GM21786 (cell line): Measurements from ENCODE around the gene POGZ.
"Not testable (repeated sequence)": the region's sequence is repeated elsewhere in the genome, so short reads cannot be mapped to it uniquely, and the experiment has no call there.

Experiments
- ATAC-seq: cut with Tn5 transposase; IDR thresholded peaks from one replicate; pipeline ENCODE4 v1.9.1; 2021; ENCODE audit not compliant: unreplicated experiment

Gene POGZ

DNA sequence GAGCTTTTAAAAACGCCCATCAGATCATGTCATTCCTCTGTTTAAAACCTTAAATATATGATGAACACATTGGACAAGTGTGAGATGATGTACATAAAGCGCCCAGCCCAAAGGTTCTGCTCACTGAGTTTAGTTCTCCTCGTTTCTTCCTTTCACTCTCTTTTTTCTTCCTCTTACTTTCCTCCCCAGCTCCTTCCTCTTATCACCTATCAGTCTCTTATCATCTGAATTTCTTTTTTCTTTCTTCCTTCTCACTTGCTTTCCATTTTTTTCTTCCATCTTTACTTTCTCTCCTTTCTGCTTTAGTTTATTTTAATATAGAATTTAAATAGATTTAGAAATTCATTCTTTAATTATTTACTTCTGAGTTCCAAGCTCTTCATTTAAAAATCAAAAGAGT, 17.8 kb upstream of the POGZ start:
- no peak for ATAC-seq

DNA sequence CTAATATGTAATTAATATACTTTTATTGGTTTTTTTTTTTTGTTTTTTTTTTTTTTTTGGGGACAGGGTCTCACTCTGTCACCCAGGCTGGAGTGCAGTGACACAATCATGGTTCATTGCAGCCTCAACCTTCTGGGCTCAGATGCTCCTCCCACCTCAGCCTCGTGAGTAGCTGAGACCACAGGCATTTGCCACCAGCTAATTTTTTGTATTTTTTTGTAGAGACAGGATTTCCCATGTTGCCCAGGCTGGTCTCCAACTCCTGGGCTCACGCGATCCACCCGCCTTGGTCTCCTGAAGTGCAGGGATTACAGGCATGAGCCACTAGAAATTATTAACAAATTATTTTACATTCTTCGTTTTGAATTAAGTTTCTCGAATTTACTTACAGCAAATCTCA, 16.8 kb upstream of the POGZ start:
- no peak for ATAC-seq

DNA sequence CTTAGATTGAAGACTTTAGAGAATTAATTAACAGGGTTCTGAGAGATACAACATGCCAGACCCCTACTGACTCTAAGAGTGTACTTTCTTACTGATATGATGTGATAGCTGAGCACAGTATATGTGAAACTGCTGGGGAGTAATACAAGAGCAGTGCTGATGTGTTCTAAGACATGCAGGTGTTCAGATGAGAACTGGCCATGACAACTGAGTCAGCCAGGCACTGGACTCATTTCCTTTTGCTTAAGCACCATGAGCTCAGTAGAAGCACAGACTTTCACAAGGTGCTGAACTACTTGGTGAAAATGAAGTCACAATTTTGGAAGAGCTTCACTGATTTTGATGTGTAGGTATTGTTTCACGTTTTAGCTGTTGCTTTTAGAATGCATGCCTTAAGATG, 15.9 kb upstream of the POGZ start:
- ATAC-seq, result peak; percentile 86

DNA sequence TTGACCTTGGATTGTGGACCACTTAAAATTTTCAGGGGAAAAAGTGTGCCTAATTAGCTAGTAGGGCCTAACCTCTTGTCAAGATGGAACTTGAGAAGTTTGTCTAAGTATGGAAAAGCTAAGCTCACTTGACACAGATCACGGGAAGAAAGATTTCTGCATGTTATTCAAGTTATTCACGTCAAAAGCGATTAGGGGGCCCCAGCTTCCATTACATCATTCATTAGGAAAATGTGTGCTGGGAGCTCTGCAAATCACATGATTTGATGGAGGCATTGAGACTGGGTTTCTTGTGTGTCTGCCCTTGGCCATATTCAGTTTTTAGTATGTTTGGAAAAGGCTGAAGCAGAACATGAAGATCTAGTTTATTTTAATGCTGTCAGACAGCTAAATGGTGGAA, 15.5 kb upstream of the POGZ start:
- no peak for ATAC-seq

DNA sequence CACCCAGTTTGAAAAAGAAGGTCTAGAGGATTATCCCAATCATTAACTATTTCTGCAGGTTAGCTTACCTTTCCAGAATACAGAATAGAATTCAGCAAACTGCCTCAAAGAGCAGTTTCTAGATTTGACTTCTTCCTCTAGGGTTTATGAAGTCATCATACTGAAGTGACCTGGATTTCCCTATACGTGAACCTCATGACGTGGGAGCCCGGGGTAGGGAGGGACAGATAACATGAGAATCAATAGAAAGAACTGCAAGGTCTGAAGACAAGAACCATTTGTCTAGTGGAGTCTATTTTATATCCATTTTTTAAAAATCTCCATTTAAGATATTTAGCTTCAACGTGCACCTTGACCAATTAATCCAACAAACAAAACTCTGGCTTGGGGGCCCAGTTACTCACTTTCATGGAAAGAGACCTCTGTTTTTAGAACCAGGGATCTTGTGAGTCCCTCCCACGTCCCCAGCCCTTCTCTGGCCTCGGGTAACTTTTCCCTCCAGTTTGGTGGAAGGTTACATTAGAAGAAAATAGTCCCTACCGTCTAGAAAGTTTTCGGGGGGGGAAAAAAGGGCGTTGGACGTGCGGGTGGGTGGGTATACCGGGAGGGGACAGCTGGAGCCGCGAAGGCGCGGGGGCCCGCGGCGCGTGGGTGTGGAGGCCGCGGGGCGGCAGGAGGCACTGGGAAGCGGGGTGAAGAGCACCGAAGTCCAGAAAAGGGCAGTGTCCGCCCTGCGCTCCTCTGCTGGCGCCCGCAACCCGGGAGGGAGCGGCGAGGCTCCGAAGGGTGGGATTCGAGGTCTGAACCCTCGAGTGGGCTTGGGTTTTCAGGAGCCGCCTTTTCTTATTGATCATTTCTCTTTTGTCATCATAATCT, 13.8 kb upstream of the POGZ start:
- no peak for ATAC-seq

DNA sequence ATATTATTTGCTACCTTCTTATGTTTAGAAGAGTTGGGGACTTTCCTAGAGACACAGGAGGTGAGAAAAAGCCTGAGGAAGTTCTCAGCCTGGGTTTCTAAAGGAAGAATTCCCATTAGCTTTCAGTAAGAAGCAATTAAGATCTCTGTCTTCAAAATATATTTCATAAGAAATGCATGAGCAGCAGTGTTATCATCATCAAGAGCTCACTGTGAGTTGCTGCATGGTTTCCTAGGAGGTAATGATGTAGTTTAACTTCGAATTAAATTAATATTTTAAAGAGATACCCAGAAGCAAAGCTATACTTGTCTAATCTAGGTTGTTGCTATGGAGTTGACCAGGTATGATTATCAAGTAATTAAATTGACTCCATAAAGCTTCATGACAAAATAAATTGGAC, 5.7 kb upstream of the POGZ start:
- ATAC-seq, result no peak

DNA sequence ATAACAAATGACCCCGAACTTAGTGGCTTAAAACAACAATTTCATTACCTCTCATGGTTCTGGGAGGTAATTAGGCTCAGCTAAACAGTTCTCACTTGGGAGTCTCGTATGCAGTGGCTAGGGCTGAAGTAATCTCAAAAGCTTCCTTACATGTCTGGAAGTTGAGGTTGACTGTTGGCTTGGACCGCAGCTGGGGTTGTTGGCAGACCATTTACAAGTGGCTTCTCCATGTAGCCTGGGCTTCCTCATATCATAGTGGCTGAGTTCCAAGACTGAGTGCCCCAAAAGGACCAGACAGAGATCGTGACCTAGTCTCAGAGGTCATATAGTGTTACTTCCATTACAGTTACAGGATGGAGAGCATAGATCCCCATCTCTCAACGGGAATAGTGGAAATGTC, 2.4 kb upstream of the POGZ start:
- ATAC-seq, result no peak

DNA sequence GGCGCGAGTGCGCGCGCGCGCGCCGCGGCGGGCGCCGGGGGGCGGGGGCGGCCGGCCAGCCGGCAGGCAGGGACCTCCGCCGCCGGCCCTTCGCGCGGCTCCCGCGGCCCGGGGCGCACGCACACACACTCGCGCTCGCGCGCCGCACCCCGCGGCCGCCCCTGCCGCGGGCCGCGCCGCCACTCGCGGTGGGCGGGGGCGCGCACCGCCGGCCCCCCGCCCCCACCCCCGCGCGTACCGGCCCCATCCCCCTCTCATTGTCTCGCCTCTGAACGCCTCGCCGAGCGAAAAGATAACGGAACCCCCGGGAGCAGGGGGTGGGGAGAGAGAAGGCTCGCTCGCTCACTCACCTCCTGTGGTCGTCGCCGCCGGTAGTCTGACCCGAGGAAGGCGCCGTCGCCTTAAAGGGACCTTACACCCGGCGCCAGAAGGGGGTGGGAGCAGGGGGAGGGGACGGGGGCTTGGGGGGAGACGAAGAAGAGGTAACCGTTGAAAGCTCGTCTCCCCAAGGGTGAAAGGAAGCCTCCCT, 428 bp downstream of the POGZ start:
- ATAC-seq, result peak; percentile 17

DNA sequence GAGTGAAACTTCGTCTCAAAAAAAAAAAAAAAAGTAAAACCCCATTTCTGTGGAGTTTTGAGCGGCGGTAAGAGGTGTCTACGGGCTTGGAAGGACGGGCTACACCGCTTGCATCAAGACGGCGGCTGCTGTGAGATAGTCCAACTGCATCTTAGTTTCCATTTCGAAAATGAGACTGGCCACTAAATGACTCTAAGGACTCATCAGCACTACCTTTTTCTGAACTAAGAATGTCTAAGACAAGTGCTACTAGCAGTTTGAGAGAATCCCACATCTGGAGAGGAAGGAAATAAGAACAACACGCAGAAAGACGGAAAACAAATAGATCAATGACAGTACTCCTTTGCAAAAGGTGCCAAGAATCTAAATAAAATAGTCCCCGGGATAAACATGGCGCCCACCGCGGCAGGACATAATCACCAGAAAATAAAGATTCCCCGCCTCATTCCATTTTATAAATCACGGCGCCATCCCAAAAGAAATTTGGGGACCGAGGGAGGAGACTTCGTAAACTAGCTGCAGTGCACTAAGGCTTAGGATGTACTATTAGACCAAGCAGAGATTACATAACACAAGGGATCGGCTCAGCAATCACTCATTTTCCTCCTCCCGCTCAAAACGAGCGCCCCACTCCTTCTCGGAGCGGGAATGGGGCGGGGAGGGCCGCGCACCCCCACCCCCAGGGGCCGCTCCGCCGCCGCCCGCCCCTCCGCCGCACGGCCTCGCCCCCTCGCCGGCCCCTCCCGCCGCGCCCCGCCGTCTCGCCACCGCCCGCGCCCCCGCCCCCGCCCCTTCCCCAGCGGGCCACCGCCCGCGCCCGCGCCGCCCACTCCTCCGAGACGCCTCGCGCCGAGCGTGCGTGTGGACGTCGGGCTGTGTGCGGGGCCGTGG, 1.1 kb downstream of the POGZ start:
- peak; percentile 27 for ATAC-seq

DNA sequence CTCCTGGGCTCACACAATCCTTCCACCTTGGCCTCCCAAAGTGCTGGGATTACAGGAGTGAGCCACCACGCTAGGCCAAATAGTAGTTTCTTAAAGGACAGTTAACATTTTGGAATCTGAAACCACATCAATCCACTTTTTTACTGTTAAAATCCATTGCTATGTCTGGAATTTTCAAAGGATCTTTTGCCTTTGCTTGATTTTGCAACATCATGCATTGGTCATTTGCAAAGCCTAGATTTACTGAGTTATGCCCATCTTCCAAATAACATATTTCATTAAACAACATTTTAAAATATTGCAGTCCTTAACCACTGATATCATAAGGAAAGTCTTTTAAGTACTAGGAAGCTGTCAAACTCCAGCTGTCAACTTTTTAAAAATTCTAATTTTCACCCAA, 3.3 kb downstream of the POGZ start:
- ATAC-seq, result no peak

DNA sequence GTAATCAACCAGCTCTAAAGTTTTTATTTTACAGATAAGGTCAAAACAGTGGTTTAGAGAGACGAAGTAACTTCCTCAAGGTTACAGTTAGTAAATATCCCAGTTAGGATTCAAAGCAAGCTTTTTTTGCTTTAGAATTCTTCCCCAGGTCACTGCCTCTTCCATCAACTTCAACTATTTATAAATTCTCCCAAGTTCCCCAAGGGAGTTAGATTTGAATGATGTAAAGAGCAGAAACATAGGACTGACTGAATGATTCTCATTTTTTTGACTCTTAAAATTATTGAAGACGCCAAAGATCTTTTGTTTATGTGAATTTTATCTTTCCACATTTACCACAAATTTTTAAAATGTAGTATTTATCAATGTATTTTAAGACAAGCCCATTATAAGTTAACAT, 4.1 kb downstream of the POGZ start:
- no peak for ATAC-seq

DNA sequence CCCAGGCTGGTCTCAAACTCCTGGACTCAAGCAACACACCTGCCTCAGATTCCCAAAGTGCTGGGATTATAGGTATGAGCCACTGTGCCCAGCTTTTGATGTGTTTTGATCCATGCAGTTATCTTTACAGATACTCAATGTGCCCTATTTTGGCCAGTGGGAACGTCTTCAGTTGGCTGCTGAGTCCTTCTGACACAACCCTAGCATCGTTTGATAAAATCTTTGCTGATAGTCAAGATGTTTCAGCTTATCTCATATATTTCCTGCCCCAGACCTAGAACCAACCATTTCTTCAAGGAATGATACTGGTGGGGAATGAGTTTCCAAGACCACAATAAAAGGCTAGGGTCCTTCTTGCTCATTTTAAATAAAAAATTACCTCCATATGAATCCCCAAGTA, 11.6 kb downstream of the POGZ start:
- ATAC-seq, result no peak

DNA sequence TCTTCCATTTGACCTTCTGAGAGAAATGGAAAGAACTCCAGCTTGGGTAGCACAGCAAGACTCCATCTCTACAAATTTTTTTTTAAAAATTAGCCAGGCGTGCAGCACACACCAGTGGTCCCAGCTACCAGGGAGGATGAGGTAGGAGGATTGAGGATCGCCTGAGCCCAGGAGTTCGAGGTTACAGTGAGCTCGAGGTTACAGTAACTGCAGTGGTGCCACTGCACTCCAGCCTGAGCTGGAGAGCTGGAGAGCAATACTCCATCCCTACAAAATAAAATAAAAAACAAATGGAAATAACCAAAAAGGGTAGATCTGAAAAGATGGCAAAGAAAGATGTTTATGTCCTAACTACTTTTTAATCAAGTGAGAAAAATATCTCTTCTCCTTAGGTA, 14.5 kb downstream of the POGZ start:
- ATAC-seq, result no peak

DNA sequence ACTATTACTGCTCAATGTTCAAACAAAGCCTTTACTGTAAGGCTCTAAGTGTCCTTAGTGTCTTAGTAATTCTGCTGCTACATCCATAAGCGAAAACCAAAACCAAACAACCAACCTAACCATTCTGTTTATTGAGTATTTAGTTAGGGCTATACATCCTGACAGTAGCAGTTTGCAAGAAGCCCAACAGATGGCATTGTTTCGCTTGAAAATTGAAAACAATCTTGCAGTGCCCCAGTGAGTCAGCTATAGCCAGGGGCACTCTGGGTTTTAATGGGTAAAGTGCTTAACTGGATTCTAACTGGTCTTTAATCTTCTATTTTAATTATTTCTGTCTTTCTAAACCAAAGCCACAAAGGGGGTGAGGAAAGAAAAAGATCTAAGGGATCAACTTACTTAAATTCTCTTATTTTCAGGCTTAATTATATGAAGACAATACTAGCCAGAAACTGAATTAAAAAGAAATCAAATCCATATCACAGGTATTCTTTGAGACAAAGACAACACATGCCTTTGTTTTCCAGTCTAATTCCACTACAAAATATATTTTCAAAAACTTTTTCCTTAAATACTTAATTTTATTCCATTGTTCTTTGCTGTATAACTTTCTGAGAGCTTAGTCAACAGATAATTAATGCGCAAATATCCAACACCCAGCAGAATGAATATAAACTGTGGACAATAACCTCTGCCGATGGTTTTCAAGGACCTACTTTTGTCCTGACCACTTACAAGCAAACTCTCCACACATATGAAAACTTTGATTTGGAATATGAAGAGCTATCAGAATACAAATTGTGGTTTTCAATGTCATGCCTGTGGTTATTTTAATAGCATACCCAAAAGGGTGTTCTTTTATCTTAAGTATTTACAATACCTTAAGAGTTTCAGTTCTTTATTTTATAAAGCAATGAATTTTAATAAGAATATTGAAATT, 15.2 kb downstream of the POGZ start:
- ATAC-seq, result no peak

DNA sequence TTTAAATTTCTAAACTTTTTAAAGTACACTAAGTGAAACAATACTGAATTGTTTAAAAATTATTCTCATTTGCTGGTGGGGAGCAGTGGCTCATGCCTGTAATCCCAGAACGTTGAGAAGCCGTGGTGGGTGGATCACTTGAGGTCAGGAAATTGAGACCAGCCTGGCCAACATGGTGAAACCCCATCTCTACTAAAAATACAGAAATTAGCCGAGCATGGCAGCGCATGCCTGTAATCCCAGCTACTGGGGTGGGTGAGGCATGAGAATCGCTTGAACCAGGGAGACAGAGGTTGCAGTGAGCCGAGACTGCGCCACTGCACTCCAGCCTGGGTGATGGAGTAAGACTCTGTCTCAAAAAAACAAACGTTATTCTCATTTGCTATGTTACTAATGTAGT, 21.9 kb downstream of the POGZ start:
- not testable (repeated sequence) for ATAC-seq

DNA sequence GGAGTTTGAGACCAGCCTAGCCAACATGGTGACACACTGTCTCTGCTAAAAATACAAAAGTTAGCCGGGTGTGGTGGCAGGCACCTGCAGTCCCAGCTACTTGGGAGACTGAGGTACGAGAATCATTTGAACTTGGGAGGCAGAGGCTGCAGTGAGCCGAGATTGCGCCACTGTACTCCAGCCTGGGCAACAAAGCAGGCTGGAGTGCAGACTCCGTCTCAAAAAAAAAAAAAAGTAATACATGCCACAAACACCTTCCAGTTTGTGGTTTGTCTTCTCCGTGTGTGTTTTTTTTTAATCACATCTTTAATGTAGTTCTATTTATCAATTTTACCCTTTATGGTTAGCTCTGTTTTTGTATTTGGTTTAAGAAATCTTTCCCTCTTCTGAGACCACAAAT, 22.3 kb downstream of the POGZ start:
- ATAC-seq, result no peak

DNA sequence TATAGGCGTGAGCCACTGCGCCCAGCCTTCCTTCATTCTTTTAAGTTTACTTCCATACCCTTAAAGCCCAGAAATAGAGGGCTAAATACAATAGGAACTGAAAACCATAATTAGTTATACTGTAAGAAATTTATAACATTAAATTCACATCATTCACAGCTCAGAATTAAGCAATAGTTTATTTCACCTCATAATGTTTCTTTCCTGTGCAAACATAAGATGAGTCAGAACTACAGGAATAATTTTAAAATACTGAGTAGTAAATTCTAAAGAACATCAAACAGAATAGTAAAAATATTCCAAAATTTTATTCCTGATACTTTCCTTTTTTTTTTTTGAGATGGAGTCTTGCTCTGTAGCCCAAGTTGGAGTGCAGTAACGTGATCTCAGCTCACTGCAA, 24.1 kb downstream of the POGZ start:
- ATAC-seq, result no peak

DNA sequence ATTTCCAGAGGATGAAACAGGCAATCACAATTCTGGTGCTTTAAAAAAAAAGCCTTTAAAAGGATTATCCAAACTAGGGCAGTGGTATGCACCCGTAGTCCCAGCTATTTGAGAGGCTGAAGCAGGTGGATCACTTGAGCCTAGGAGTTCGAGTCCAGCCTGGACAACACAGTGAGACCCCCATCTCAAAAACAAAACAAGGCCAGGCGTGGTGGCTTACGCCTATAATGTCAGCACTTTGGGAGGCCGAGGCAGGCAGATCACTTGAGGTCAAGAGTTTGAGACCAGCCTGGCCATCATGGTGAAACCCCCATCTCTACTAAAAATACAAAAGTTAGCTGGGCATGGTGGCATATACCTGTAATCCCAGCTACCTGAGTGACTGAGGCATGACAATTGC, 25.5 kb downstream of the POGZ start:
- ATAC-seq, result not testable (repeated sequence)

DNA sequence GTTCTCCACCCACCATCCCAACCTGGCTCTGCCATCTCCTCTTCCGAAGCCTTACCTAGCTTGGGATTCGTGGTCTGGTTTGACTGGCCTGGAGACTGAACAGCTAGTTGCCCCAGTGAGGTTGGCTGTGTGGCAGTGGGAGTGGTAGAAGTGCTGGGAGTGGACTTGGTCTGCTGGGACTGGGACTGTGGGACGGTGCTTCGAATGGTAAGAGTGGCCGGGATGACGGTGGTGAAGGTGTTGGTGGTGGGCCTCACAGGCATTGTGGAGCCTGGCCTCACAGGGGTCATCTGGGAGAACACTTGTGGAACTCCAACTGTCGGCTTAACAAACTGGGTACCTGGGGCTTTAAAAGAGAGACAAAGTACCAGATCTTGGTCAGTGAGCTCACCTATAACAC, 31.2 kb downstream of the POGZ start:
- ATAC-seq, result no peak

DNA sequence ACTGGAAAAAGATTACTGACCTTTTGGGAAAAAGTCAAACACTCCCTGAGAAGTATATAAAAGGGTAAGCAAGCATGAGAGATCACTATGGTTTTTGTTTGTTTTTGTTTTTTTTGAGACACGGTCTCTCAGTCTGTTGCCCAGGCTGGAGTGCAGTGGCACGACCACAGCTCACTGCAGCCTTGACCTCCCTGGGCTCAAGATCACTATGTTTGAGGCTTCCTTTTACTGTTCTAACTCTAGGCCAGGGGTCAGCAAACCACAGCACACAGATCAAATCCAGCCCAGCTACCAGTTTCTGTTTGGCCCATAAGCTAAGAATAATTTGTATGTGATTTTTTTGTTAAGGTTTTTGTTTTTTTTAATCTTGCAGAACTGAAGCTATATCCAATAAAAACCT, 34.2 kb downstream of the POGZ start:
- no peak for ATAC-seq

DNA sequence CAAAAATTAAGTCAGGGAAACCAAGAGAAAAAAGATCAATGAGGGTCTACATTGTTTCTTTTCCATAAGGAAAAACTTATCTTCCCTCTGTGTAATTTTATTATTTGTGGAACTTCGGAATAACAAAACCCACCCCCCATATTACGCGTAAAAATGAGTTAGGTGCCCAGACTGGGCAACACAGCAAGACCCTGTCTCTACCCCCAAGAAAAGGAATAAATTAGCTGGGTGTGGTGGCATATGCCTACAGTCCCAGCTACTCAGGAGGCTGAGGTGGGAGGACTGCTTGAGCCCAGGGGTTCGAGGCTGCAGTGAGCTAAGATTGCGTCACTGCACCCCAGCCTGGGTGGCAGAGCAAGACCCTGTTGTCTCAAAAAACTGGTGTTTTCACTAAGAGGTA, 39.5 kb downstream of the POGZ start:
- no peak for ATAC-seq
